ENCODE results near the gene CLCA1. TPM values are rescaled to one million over a fixed set of nuclear protein-coding genes. Genes with fewer than 3 reads are reported as not detected.

CLCA1 gene
- total and polyA plus RNA-seq, 2 experiments from 2014 or later = not detected

GRCh38 chr1:86466986-86467385 is 1.7 kb upstream of the CLCA1 start:
- Mint-ChIP-seq H3K27ac (no peak overlapping the region), H3K36me3 (ENCODE audit: low read depth) (no peaks in the 10 kb centered on the region), H3K27me3 (ENCODE audit: insufficient read depth, low read depth, poor library complexity) (no peaks in the 10 kb centered on the region), H3K9me3 (no peaks in the 10 kb centered on the region), H3K4me1 (peaks cover under 1% of the 10 kb centered on the region), H3K4me3 (no peak overlapping the region)
- H3F3A ChIP-seq (replicated peaks; ENCODE audit: low read depth) = no peaks in the 10 kb centered on the region
- peak overlapping the region; percentile 28; the same call in 1 of the 2 replicates for H2AFZ ChIP-seq
- H3K4me3 ChIP-seq = no peak overlapping the region
- H3K9me2 ChIP-seq (ENCODE audit: insufficient read depth) = no peaks in the 10 kb centered on the region
- no peak overlapping the region for H3K27ac ChIP-seq (ENCODE audit: low read depth)
- no peaks in the 10 kb centered on the region for H3K27me3 ChIP-seq (ENCODE audit: insufficient read depth)
- no peaks in the 10 kb centered on the region for H3K79me2 ChIP-seq (replicated peaks; ENCODE audit: insufficient read depth)
- H3K36me3 ChIP-seq (ENCODE audit: insufficient read depth) = no peaks in the 10 kb centered on the region
- H3K4me2 ChIP-seq = no peak overlapping the region
- H4K20me1 ChIP-seq (replicated peaks; ENCODE audit: insufficient read depth) = no peaks in the 10 kb centered on the region
- ATAC-seq (no peak), DNase-seq (ENCODE audit: low spot score) (no peak)
- no peak for TF ChIP-seq CREB1 (CRISPR knock-in tag; IDR thresholded peaks at IDR 0.05; ENCODE audit: low read depth)
- TF ChIP-seq CTCF (conservative IDR thresholded peaks at IDR 0.05; ENCODE audit: low read depth in 2 of 2) = no peak
- TF ChIP-seq EZH2 (IDR thresholded peaks at IDR 0.05; ENCODE audit: low read depth, unreplicated experiment) = no peak
- TF ChIP-seq NANOG (IDR thresholded peaks at IDR 0.05; ENCODE audit: borderline replicate concordance) = no peak
- TF ChIP-seq EZH2phosphoT487 (IDR thresholded peaks at IDR 0.05; ENCODE audit: unreplicated experiment) = no peak
- TF ChIP-seq REST (IDR thresholded peaks at IDR 0.05; ENCODE audit: unreplicated experiment) = no peak
- TF ChIP-seq ZNF462 (CRISPR knock-in tag; IDR thresholded peaks at IDR 0.05) = no peak
- TF ChIP-seq STAT1 (IDR thresholded peaks at IDR 0.05; ENCODE audit: unreplicated experiment) = no peak
- no peaks in the 10 kb centered on the region for H3K4me1 ChIP-seq (ENCODE audit: insufficient read depth)
